HepG2 (cell line): ENCODE results near the gene LRGUK. TPM values are rescaled to one million over a fixed set of nuclear protein-coding genes. Genes with fewer than 3 reads are reported as not detected.

Source experiments
- ATAC-seq: fragments of 200-7000 bp; cut with Tn5 transposase; 3 replicates; pipeline ENCODE4 v1.9.1; 2020; ENCODE audit warnings: mild to moderate bottlenecking, moderate library complexity
- BruUV-seq: library from RNA; stranded (reverse); fragments of 400-500 nt; replicated peaks from 2 replicates; lab custom pipeline; 2021; lab: Mats Ljungman, UMichigan
- CTCF ChIA-PET: fragments of 300-600 bp; formaldehyde crosslinking; extraction: SDS; loops from one replicate; lab custom pipeline; 2021; ENCODE audit warnings: low total read pairs, inconsistent platforms, low intra/inter-chr PET ratio; lab: Yijun Ruan, JAX
- POLR2A ChIA-PET: fragments of 350-600 bp; sonication (Branson Sonifier 250); formaldehyde crosslinking; loops from one replicate; lab custom pipeline; 2020; ENCODE audit warnings: antibody characterized with exemption, inconsistent platforms; lab: Yijun Ruan, JAX
- DNase-seq: peaks from one replicate; pipeline ENCODE4 v3.0.0-alpha.2; 2015; ENCODE audit warnings: low spot score
- FAIRE-seq: peaks from 3 replicates; lab custom pipeline; 2011; peaks lifted over from hg19 to GRCh38; lab: Jason Lieb, UNC
- H2AFZ ChIP-seq: one replicate; pipeline ENCODE4 v1.6.1; 2011; ENCODE audit warnings: low read length, inconsistent platforms
- H3K27ac ChIP-seq: fragments of 300-600 bp; 3 replicates; pipeline ENCODE4 v1.8.0; 2011; ENCODE audit warnings: mixed run types, mild to moderate bottlenecking, mixed read lengths, low read length, inconsistent platforms; ENCODE audit not compliant: insufficient read depth; ENCODE audit errors: extremely low read length
- H3K27me3 ChIP-seq, 2 experiments: fragments of 200-600 bp in 1 of 2; 2 replicates in 1 of 2; 3 replicates in 1 of 2; pipeline versions ENCODE4 v1.6.0 to v1.8.0; 2011; ENCODE audit warnings: low read length in 2 of 2, mild to moderate bottlenecking in 2 of 2, moderate library complexity in 2 of 2, inconsistent platforms in 1 of 2; ENCODE audit not compliant: insufficient read depth in 2 of 2, control insufficient read depth in 1 of 2
- H3K36me3 ChIP-seq, 2 experiments: fragments of 200-600 bp in 1 of 2; replicated peaks in 1 of 2; 2 replicates in 1 of 2; 3 replicates in 1 of 2; pipeline versions ENCODE4 v1.5.1 to v1.8.0; 2011; ENCODE audit warnings: low read length in 2 of 2, inconsistent platforms in 1 of 2; ENCODE audit not compliant: insufficient read depth in 2 of 2, control insufficient read depth in 1 of 2
- H3K4me1 ChIP-seq: 2 replicates; pipeline ENCODE4 v1.5.1; 2012; ENCODE audit warnings: low read length, inconsistent platforms; ENCODE audit not compliant: insufficient read depth
- H3K4me2 ChIP-seq: 2 replicates; pipeline ENCODE4 v1.6.0; 2011; ENCODE audit warnings: low read depth, low read length, inconsistent platforms
- H3K4me3 ChIP-seq, 3 experiments: fragments of 200-600 bp in 1 of 3; sonication (generic), shearing (Covaris generic) in 1 of 3; replicated peaks in 1 of 3; 2 replicates each; pipeline ENCODE4 v1.5.1; 2011 to 2016; ENCODE audit warnings: low read length in 3 of 3, inconsistent platforms in 2 of 3, low read depth in 2 of 3, mild to moderate bottlenecking in 2 of 3, control low read depth in 1 of 3, mixed read lengths in 1 of 3; ENCODE audit not compliant: insufficient read depth in 1 of 3
- H3K79me2 ChIP-seq: one replicate; pipeline ENCODE4 v1.6.1; 2011; ENCODE audit warnings: low read length, inconsistent platforms; ENCODE audit not compliant: insufficient read depth
- H3K9ac ChIP-seq: 2 replicates; pipeline ENCODE4 v1.6.0; 2011; ENCODE audit warnings: mild to moderate bottlenecking, low read depth, low read length, inconsistent platforms; ENCODE audit not compliant: insufficient read depth
- H3K9me3 ChIP-seq: 2 replicates; pipeline ENCODE4 v1.5.1; 2012; ENCODE audit warnings: mild to moderate bottlenecking, low read length
- H4K20me1 ChIP-seq: 2 replicates; pipeline ENCODE4 v1.6.0; 2011; ENCODE audit warnings: inconsistent platforms, mild to moderate bottlenecking, low read length, moderate library complexity; ENCODE audit not compliant: insufficient read depth
- ARID2 ChIP-seq: sonication (generic); formaldehyde crosslinking; IDR thresholded peaks from 2 replicates; pipeline ENCODE4 v1.8.1; 2022; ENCODE audit warnings: mild to moderate bottlenecking, missing genetic modification reagents, borderline replicate concordance
- ATAD3A ChIP-seq: sonication (generic); formaldehyde crosslinking; IDR thresholded peaks from 2 replicates; pipeline ENCODE4 v1.4.0; 2020; ENCODE audit warnings: missing genetic modification reagents
- GATAD1 ChIP-seq: IDR thresholded peaks from 2 replicates; pipeline ENCODE4 v1.6.1; 2016; ENCODE audit warnings: missing genetic modification reagents, missing compliant biosample characterization
- HES4 ChIP-seq: sonication (generic); formaldehyde crosslinking; IDR thresholded peaks from 2 replicates; pipeline ENCODE4 v1.9.0; 2021; ENCODE audit warnings: mild to moderate bottlenecking, missing genetic modification reagents, borderline replicate concordance
- HOXA3 ChIP-seq: sonication (generic); formaldehyde crosslinking; IDR thresholded peaks from 2 replicates; pipeline ENCODE4 v1.5.0; 2020; ENCODE audit warnings: missing genetic modification reagents
- RELA ChIP-seq: sonication (generic); formaldehyde crosslinking; IDR thresholded peaks from 2 replicates; pipeline ENCODE4 v1.4.0; 2020; ENCODE audit warnings: missing genetic modification reagents
- RFX1 ChIP-seq: fragments of 450-650 bp; IDR thresholded peaks from 2 replicates; pipeline ENCODE4 v1.6.1; 2017
- RNF2 ChIP-seq: fragments of 450-650 bp; conservative IDR thresholded peaks from 2 replicates; pipeline ENCODE4 v1.6.1; 2016; ENCODE audit warnings: low read depth
- ZKSCAN8 ChIP-seq: IDR thresholded peaks from 2 replicates; pipeline ENCODE4 v1.6.1; 2016; ENCODE audit warnings: borderline replicate concordance, missing genetic modification reagents, missing compliant biosample characterization
- ZNF264 ChIP-seq: sonication (generic); formaldehyde crosslinking; IDR thresholded peaks from 2 replicates; pipeline ENCODE4 v1.4.0; 2020; ENCODE audit warnings: missing genetic modification reagents
- ZNF563 ChIP-seq: sonication (generic); formaldehyde crosslinking; IDR thresholded peaks from 2 replicates; pipeline ENCODE4 v1.8.0; 2022; ENCODE audit warnings: mild to moderate bottlenecking, moderate library complexity, missing genetic modification reagents
- ZNF83 ChIP-seq: sonication (generic); formaldehyde crosslinking; IDR thresholded peaks from 2 replicates; pipeline ENCODE4 v1.4.0; 2020; ENCODE audit warnings: missing genetic modification reagents, mild to moderate bottlenecking, borderline replicate concordance
- WGBS: methylation state at CpG from one replicate; pipeline ENCODE4 v1.1.6; 2017; ENCODE audit warnings: low lambda C conversion rate; 5-methylcytosine and 5-hydroxymethylcytosine counted together
- in situ Hi-C: cut with HindIII; loops from 2 replicates; pipeline ENCODE4 v1.10.0; 2017; ENCODE audit warnings: low pct_unique_long_range_greater_than_20kb; ENCODE audit not compliant: extremely low pct_ligation_motif_present
- intact Hi-C: fragments of 100-400 bp; cut with micrococcal nuclease; formaldehyde crosslinking; loops from one replicate; pipeline ENCODE4 v1.10.0; 2022; ENCODE audit not compliant: unreplicated experiment
- polyA plus RNA-seq, 8 experiments: library from polyadenylated mRNA; depleted of rRNA in 3 of 8; stranded (reverse) in 7 of 8; unstranded in 1 of 8; fragments of >200 nt; fragmentation: Illumina TruSeq in 4 of 8; extraction: Trizol in 4 of 8; gene quantifications; 2 replicates each; pipeline versions ENCODE4 v1.2.1 to v1.2.3, GENCODE V29; 2011 to 2016; ENCODE audit warnings: low read depth in 4 of 8, missing spikeins in 1 of 8, mixed read lengths in 1 of 8; ENCODE audit not compliant: insufficient read depth in 1 of 8
- total RNA-seq, 5 experiments: library from RNA; depleted of rRNA; stranded (reverse); fragments of >200 nt; fragmentation: Illumina TruSeq; extraction: Trizol; gene quantifications; 2 replicates each; pipeline ENCODE4 v1.2.3, GENCODE V29; 2016; ENCODE audit warnings: low read depth in 1 of 5
- TF ChIP-seq, protein P1 (sequence below): IDR thresholded peaks from 2 replicates; pipeline ENCODE4 v1.6.1; 2012; ENCODE audit warnings: low read depth, low read length, improper control_type of control experiment
- TF ChIP-seq, protein P2 (sequence below): sonication (generic); formaldehyde crosslinking; IDR thresholded peaks from 2 replicates; pipeline ENCODE4 v1.8.1; 2023; ENCODE audit warnings: mild to moderate bottlenecking, missing genetic modification reagents, borderline replicate concordance
- TF ChIP-seq, protein P3 (sequence below): sonication (generic); formaldehyde crosslinking; IDR thresholded peaks from 2 replicates; pipeline ENCODE4 v1.5.0; 2020; ENCODE audit warnings: missing genetic modification reagents, mild to moderate bottlenecking, borderline replicate concordance
- TF ChIP-seq, protein P4 (sequence below): sonication (generic); formaldehyde crosslinking; IDR thresholded peaks from 2 replicates; pipeline ENCODE4 v1.4.0; 2020; ENCODE audit warnings: mild to moderate bottlenecking, missing genetic modification reagents

LRGUK gene
- total and polyA plus RNA-seq, 2 of the 13 experiments (the other 11 are each of a cell fraction or from before 2014, with no cell fraction given), result 0.18 to 0.20 TPM

DNA sequence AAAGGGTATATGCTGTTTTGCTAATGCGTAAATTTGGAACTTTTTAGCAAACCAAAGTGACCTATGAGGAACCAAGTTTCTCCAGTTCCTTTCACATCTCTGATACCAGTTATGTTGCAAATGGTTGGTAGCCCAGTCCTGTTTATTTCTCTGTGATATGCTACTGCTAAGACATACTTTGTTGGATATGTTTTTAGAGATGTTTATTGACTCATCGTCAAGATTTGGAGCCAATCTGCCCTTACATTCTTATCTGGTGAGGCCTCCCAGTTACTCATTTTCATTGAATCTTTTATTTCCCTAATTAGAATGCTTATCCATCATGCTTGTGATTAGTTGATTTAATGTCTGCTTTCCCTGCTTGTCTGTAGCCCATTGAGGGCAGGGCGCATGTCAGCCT, 58.9 kb downstream of the LRGUK start:
- DNase-seq (no peak), FAIRE-seq (no peak)
- CTCF ChIA-PET, result no interaction called here
- Histone ChIP-seq H3K27ac (no peak overlapping the region), H4K20me1 (no peaks in the 10 kb centered on the region), H3K9me3 (no peaks in the 10 kb centered on the region), H3K79me2 (no peaks in the 10 kb centered on the region), H3K36me3 (no peaks in the 10 kb centered on the region)
- intact Hi-C loops, result no loop called here
- POLR2A ChIA-PET, result no interaction called here
- BruUV-seq, result no TSS peak
- TF ChIP-seq, protein P1, sequence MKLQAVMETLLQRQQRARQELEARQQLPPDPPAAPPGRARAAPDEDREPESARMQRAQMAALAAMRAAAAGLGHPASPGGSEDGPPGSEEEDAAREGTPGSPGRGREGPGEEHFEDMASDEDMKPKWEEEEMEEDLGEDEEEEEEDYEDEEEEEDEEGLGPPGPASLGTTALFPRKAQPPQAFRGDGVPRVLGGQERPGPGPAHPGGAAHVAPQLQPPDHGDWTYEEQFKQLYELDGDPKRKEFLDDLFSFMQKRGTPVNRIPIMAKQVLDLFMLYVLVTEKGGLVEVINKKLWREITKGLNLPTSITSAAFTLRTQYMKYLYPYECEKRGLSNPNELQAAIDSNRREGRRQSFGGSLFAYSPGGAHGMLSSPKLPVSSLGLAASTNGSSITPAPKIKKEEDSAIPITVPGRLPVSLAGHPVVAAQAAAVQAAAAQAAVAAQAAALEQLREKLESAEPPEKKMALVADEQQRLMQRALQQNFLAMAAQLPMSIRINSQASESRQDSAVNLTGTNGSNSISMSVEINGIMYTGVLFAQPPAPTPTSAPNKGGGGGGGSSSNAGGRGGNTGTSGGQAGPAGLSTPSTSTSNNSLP, result no peak
- TF ChIP-seq ZKSCAN8 (no peak), ZNF563 (CRISPR knock-in tag) (no peak), ZNF264 (CRISPR knock-in tag) (no peak), RNF2 (no peak), HOXA3 (CRISPR knock-in tag) (no peak), RELA (CRISPR knock-in tag) (no peak), ATAD3A (CRISPR knock-in tag) (no peak), HES4 (CRISPR knock-in tag) (no peak), RFX1 (no peak), ZNF83 (no peak), GATAD1 (no peak), ARID2 (CRISPR knock-in tag) (no peak)
- TF ChIP-seq, protein P2, sequence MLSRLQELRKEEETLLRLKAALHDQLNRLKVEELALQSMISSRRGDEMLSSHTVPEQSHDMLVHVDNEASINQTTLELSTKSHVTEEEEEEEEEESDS (CRISPR knock-in tag), result no peak
- TF ChIP-seq, protein P3, sequence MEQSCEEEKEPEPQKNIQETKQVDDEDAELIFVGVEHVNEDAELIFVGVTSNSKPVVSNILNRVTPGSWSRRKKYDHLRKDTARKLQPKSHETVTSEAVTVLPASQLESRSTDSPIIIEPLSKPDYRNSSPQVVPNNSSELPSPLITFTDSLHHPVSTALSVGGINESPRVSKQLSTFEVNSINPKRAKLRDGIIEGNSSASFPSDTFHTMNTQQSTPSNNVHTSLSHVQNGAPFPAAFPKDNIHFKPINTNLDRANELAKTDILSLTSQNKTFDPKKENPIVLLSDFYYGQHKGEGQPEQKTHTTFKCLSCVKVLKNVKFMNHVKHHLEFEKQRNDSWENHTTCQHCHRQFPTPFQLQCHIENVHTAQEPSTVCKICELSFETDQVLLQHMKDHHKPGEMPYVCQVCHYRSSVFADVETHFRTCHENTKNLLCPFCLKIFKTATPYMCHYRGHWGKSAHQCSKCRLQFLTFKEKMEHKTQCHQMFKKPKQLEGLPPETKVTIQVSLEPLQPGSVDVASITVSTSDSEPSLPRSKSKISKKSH, result no peak
- TF ChIP-seq, protein P4, sequence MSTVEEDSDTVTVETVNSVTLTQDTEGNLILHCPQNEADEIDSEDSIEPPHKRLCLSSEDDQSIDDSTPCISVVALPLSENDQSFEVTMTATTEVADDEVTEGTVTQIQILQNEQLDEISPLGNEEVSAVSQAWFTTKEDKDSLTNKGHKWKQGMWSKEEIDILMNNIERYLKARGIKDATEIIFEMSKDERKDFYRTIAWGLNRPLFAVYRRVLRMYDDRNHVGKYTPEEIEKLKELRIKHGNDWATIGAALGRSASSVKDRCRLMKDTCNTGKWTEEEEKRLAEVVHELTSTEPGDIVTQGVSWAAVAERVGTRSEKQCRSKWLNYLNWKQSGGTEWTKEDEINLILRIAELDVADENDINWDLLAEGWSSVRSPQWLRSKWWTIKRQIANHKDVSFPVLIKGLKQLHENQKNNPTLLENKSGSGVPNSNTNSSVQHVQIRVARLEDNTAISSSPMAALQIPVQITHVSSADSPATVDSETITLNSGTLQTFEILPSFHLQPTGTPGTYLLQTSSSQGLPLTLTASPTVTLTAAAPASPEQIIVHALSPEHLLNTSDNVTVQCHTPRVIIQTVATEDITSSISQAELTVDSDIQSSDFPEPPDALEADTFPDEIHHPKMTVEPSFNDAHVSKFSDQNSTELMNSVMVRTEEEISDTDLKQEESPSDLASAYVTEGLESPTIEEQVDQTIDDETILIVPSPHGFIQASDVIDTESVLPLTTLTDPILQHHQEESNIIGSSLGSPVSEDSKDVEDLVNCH, result no peak
- TF ChIP-seq, all 625 proteins: peak for 0
- 44% methylated on average over 3 of the region's 3 CpGs for WGBS
- H3K4me3 ChIP-seq, result no peak overlapping the region
- in situ Hi-C loops, result no loop called here
- H3K4me2 ChIP-seq, result no peak overlapping the region
- no peak overlapping the region for H2AFZ ChIP-seq
- no peak for ATAC-seq
- H3K27me3 ChIP-seq, result no peaks in the 10 kb centered on the region
- H3K9ac ChIP-seq, result no peak overlapping the region
- no peaks in the 10 kb centered on the region for H3K4me1 ChIP-seq
